NCI-H526 treated with DMSO at 0.1 percent for 48 hours (cell line): ENCODE results near the gene BCL7A.
"Not testable (repeated sequence)": the region's sequence is repeated elsewhere in the genome, so short reads cannot be mapped to it uniquely, and the experiment has no call there.

Experiments used
- DNase-seq: peaks from one replicate; lab custom pipeline; 2025; lab: John Stamatoyannopoulos, UW

The BCL7A gene

DNA sequence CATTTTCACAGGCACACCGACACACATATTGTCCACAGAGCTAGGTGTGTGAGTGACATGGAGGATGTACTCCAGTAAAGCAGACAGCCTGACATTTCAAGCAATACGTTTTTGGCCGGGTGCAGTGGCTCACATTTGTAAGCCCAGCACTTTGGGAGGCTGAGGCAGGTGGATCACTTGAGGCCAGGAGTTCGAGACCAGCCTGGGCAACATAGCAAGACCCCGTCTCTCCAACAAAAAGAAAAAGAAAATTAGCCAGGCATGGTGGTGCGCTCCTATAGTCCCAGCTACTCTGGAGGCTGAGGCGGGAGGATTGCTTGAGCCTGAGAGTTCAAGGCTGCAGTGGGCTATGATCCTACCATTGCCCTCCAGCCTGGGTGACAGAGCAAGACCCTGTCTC is 34.7 kb downstream of the BCL7A start:
- not testable (repeated sequence) for DNase-seq

GRCh38 chr12:122057007-122057735 is 35.5 kb downstream of the BCL7A start:
- DNase-seq: no peak

GRCh38 chr12:122057769-122058168 is 36.1 kb downstream of the BCL7A start:
- no peak for DNase-seq

GRCh38 chr12:122058549-122059149 is 37.0 kb downstream of the BCL7A start:
- no peak for DNase-seq

GRCh38 chr12:122059203-122059960 is 37.7 kb downstream of the BCL7A start:
- no peak for DNase-seq

GRCh38 chr12:122060081-122060501 is 38.4 kb downstream of the BCL7A start:
- DNase-seq: no peak

GRCh38 chr12:122061253-122061652 is 39.6 kb downstream of the BCL7A start:
- no peak for DNase-seq

- DNase-seq: peak; percentile 90
These were observed 41.4 kb downstream of the BCL7A start for GRCh38 chr12:122062832-122063693.

GRCh38 chr12:122063694-122064024 is 42.0 kb downstream of the BCL7A start:
- no peak for DNase-seq

GRCh38 chr12:122064025-122064777 is 42.5 kb downstream of the BCL7A start:
- peak; percentile 93 for DNase-seq

GRCh38 chr12:122064780-122065588 is 43.3 kb downstream of the BCL7A start:
- no peak for DNase-seq

- no peak for DNase-seq
These were observed 45.9 kb downstream of the BCL7A start for GRCh38 chr12:122067548-122067947.

GRCh38 chr12:122067966-122068365 is 46.3 kb downstream of the BCL7A start:
- no peak for DNase-seq

- DNase-seq: no peak
These were observed 50.6 kb downstream of the BCL7A start for GRCh38 chr12:122072031-122072970.

GRCh38 chr12:122073815-122074214 is 52.1 kb downstream of the BCL7A start:
- no peak for DNase-seq

GRCh38 chr12:122076743-122077495 is 55.2 kb downstream of the BCL7A start:
- DNase-seq: no peak

DNA sequence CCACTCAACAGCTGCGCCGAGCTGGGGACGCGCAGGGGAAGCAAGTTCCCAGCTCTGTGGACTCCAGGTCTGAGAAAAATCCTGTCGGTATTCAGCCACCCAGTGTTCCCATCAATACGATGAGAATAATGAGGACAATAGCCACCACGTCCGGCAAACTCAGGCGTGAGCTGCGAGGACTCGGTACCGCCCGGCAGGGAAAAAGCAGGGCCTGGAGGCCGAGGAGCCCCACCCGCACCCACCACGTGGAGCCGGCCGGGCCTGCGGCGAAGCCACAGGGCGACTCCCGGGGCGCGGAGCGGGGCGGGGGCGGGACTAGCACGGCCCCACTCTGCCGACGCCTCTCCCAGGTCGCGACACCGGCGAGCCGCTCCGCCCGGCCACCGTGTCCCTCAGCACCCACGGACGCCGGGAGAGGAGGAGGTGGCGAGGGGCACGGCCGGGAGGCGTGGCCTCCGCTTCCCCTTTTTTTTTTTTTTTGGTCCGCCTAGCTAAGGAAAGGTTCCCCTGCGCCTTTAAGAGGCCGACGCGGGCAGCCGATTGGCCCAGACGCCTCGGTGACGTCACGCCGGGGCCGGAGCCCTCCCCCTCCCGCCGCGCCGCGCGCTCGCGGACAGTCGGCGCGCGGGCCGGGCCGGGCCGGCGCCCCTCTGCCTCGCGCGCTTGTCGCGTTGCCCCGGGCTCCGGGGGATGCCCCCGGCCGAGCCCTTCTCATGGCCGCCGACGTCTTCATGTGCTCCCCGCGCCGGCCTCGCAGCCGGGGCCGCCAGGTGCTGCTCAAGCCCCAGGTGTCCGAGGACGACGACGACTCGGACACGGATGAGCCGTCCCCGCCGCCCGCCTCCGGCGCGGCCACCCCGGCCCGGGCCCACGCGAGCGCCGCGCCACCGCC is 56.7 kb downstream of the BCL7A start, which contains the start of gene MLXIP:
Gene MLXIP, plus strand, starts transcription at position 616 of the 892 bp plus-strand sequence. Its CDS starts 98 bp downstream, at position 714.
- DNase-seq: peak; percentile 82
